Tibial artery (tissue), 4 donors: ENCODE results near the gene EDC4.

ENCODE experiments used
- DNase-seq, 2 donors: peaks; one replicate each; pipeline ENCODE4 v3.0.0-alpha.2; 2019
- H3K27ac ChIP-seq, 2 donors: fragments of 200-600 bp; sonication (generic) in 1 of 2; 1 replicate in 1 of 2; 2 replicates in 1 of 2; pipeline ENCODE4 v1.5.1; 2018 to 2019; ENCODE audit warnings: mild to moderate bottlenecking in 1 of 2
- H3K27me3 ChIP-seq, 2 donors: fragments of 200-600 bp; sonication (generic) in 1 of 2; one replicate each; pipeline versions ENCODE4 v1.5.1 to v1.6.0; 2016 to 2019
- H3K36me3 ChIP-seq, 3 donors: fragments of 200-600 bp; sonication (generic) in 2 of 3; one replicate each; pipeline ENCODE4 v1.5.1; 2016 to 2019; ENCODE audit warnings: mild to moderate bottlenecking in 2 of 3
- H3K4me1 ChIP-seq, 4 donors: fragments of 200-600 bp; sonication (generic) in 2 of 4; 1 replicate in 3 of 4; 2 replicates in 1 of 4; pipeline ENCODE4 v1.5.1; 2016 to 2019
- H3K4me3 ChIP-seq, 2 donors: fragments of 200-600 bp; sonication (generic) in 1 of 2; 1 replicate in 1 of 2; 2 replicates in 1 of 2; pipeline ENCODE4 v1.5.1; 2018 to 2019; ENCODE audit warnings: mild to moderate bottlenecking in 2 of 2
- H3K9me3 ChIP-seq, 3 donors: fragments of 200-600 bp; sonication (generic) in 1 of 3; one replicate each; pipeline ENCODE4 v1.5.1; 2016 to 2019
- CTCF ChIP-seq, 2 experiments: fragments of 200-600 bp in 1 of 2; fragments of 450-650 bp in 1 of 2; IDR thresholded peaks; one replicate each; pipeline ENCODE4 v1.5.1; 2017 to 2019; ENCODE audit warnings: antibody characterized with exemption in 2 of 2, mild to moderate bottlenecking in 1 of 2, moderate library complexity in 1 of 2
- intact Hi-C: fragments of 100-400 bp; cut with DNase I; formaldehyde crosslinking; loops from one replicate; pipeline ENCODE4 v1.15.0; 2023; ENCODE audit warnings: low total_unique reads

Gene EDC4

GRCh38 chr16:67869653-67870052 is 3.2 kb upstream of the EDC4 start:
- Histone ChIP-seq H3K27me3 (no peaks in the 10 kb centered on the region), H3K9me3 (no peaks in the 10 kb centered on the region), H3K4me3 (no peak overlapping the region), H3K4me1 (peaks cover 0 to 24% (median 18%) of the 10 kb centered on the region in 4 donors), H3K27ac (no peak overlapping the region), H3K36me3 (peaks cover 32 to 67% (median 62%) of the 10 kb centered on the region in 3 donors)
- DNase-seq, result no peak
- no peak for TF ChIP-seq CTCF (IDR thresholded peaks at IDR 0.05)
- intact Hi-C loops, result no loop called here

DNA sequence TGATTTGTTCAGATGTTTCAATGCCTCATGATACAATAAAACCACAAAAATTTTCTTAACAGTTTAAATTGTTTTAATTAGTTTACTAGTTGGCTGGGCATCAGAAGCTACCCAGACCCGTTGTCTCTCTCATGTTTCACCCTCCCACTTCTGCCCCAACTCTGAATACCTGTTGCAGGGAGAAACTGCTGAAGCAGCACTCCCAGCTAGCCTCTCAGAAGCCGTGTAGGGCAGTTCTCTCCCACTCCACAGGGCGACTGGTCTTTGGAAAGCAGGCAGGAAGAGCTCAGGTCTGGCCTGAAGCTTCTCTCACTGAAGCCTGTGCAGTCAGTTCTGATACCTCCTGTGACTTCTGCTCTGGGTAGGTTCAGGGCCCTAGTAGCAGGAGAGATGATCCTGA is 1.6 kb upstream of the EDC4 start:
- H3K4me1 ChIP-seq, result peaks cover 0 to 35% (median 28%) of the 10 kb centered on the region in 4 donors
- no peaks in the 10 kb centered on the region for H3K9me3 ChIP-seq
- DNase-seq, result no peak
- no peak for TF ChIP-seq CTCF (IDR thresholded peaks at IDR 0.05)
- intact Hi-C loops, result no loop called here
- peak overlapping the region in 1 of 2 donors; percentile 90 for H3K27ac ChIP-seq
- peaks cover 29 to 58% (median 56%) of the 10 kb centered on the region in 3 donors for H3K36me3 ChIP-seq
- H3K4me3 ChIP-seq, result no peak overlapping the region
- no peaks in the 10 kb centered on the region for H3K27me3 ChIP-seq

- TF ChIP-seq CTCF (IDR thresholded peaks at IDR 0.05), result no peak
- no peaks in the 10 kb centered on the region for H3K27me3 ChIP-seq
- DNase-seq, result no peak
- H3K27ac ChIP-seq, result peak overlapping the region; percentile 90 to 94
- H3K4me1 ChIP-seq, result peaks cover 0 to 39% (median 28%) of the 10 kb centered on the region in 4 donors
- intact Hi-C loops, result no loop called here
- H3K4me3 ChIP-seq, result peak overlapping the region; percentile 96 to 99
- H3K36me3 ChIP-seq, result peaks cover 30 to 58% (median 56%) of the 10 kb centered on the region in 3 donors
- H3K9me3 ChIP-seq, result no peaks in the 10 kb centered on the region
Measured at GRCh38 chr16:67872131-67872630, 671 bp upstream of the EDC4 start.

DNA sequence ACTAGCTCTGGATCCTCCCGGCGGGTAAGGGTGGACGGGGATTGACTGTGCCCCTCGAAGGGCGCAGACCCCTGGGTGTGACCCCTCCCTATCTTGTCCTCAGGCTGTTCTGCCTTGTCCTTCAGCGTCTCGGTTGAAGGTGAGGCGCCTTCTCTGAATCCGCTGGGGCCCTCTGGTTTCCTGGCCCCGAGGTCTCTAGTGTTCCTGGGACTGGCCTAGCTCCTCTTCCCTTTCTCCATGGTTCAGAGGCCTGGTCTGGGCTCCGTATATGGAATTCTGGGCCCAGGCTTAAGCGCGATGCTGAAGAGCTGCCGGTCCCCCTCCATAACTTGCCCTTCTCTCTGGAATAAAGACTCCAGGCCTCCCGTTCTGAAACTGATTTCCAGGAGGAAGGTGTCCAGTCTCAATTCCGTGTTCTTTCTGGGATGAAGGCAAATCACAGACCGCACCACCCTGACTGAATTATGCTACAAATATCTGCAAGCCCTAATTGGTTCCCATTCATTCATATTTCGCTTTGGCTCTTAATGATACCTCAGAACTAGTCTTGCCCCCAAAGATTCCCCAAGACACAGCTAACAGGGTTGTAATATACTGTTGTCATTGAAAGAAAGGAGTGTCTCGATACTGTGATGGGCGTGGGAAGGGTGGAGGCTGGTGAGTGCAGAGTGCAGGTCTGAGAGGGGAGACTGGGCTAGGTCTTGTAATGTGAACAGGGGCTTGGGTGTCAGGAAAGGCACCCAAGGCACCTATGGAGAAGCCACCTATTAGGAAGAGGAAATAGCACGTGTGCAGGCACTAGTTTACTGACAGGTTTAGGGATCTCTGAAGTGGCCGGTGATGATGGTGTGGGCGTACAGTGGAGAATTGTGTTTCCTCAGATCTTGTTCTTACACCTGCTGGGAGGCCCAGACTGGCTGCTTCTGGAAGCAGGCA is 851 bp downstream of the EDC4 start:
- H3K27ac ChIP-seq, result peak overlapping the region; percentile 90 to 94
- peak overlapping the region; percentile 96 to 99 for H3K4me3 ChIP-seq
- no peaks in the 10 kb centered on the region for H3K9me3 ChIP-seq
- DNase-seq, result no peak
- peaks cover 0 to 39% (median 28%) of the 10 kb centered on the region in 4 donors for H3K4me1 ChIP-seq
- intact Hi-C loops, result no loop called here
- peaks cover 36 to 60% (median 56%) of the 10 kb centered on the region in 3 donors for H3K36me3 ChIP-seq
- TF ChIP-seq CTCF (IDR thresholded peaks at IDR 0.05), result no peak
- no peaks in the 10 kb centered on the region for H3K27me3 ChIP-seq

GRCh38 chr16:67874372-67874771 is 1.5 kb downstream of the EDC4 start:
- intact Hi-C loops, result no loop called here
- Histone ChIP-seq H3K4me1 (peaks cover 0 to 39% (median 28%) of the 10 kb centered on the region in 4 donors), H3K27me3 (no peaks in the 10 kb centered on the region), H3K4me3 (peak overlapping the region; percentile 96 to 99), H3K36me3 (peaks cover 40 to 61% (median 56%) of the 10 kb centered on the region in 3 donors), H3K9me3 (no peaks in the 10 kb centered on the region), H3K27ac (peak overlapping the region in 1 of 2 donors; percentile 90)
- TF ChIP-seq CTCF (IDR thresholded peaks at IDR 0.05), result no peak
- no peak for DNase-seq
